Activated T-cell treated with anti-CD3 and anti-CD28 coated beads for 4 hours (primary cell): ENCODE results near the gene LRRTM4.

Experiments used
- DNase-seq: peaks from one replicate; pipeline ENCODE4 v3.0.0-alpha.2; 2020

The LRRTM4 gene

DNA sequence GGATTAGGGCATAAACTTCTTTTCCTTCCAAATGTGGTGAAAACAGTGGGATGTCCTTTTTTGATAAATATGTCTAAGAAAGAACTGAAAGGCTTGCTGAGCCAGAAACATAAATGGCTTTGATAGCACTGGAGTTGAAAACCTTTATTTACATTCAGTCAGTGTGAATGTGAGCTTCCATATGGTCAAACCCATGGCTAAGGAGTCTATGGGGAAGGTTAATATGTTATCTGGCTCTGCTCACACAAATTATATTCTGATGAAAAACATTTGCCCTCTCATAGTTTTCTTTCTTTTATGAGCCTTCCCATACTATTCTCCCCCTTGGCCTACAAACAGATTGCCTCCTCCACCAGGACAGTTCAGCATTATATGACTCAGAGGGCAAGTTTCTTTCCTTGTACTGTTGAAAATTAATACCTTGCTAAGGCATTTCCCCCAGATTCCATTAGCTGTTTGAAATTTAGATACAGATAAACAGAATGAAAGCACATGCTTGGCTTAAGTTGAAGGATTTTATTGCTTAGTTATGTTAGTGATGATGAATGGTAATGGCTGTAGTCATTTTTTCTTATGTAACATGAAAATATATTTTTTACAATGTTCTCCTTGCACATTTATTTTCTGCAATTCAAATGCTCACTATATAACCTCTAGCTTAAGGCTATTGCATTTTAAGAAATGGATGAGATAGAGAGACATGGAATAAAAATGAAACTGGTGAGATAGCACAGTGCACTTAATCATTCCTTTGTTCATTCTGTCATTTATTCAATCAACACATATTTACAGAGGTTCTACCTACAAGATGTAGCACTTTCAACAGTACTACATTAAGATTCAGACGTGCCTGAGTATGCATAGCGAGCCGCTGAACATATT is 544.1 kb downstream of the LRRTM4 start:
- no peak for DNase-seq

- no peak for DNase-seq
These were observed 546.4 kb downstream of the LRRTM4 start for GRCh38 chr2:76975752-76976151.

DNA sequence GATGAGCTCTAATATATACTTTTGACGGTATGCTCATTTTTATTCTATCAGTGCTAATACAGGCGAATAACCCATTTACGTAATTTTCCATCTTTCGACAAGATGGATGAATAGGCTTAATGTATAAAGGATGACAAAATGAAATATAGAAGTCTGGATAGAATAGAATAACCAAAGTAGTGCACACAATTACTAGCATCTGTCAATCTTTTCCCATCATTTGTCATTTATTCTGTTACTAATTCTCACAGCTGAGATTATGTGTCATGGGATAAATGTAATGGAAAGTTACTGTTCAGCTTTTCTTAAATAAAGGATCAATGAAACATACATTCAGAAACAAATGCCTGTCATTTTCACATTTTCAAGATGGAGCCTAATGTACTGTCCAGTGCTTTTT is 548.6 kb downstream of the LRRTM4 start:
- DNase-seq = no peak

- DNase-seq = no peak
These were observed 556.4 kb downstream of the LRRTM4 start for GRCh38 chr2:76965772-76966171.

- no peak for DNase-seq
These were observed 563.4 kb downstream of the LRRTM4 start for GRCh38 chr2:76958749-76959148.

DNA sequence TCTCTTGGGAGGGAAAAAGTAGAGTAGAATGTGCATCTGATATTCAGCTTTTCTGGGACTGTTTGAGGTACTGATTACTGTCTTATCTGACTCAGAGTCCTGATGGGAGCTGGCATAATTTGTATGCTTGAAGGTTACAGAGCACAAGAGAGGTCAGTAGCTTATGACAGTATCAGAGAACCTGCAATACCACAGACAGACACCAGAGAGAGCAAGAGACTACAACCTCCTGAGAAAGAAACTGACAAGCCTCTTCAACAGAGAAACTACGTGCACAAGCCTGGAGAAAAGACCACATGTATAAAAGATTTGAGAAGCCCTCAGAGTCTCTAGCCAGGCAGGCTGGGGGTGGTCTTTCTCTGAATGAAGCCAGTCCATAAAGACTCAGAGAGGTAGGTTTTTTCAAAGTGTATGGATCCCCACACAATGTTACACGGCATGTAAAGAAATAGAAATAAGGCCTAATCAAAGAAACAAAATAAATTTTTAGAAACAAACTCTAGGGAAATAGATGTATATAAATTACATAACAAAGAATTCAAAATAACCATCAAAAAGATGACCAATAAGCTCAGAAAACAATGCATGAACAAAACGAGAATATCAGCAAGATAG is 568.3 kb downstream of the LRRTM4 start:
- DNase-seq = no peak

DNA sequence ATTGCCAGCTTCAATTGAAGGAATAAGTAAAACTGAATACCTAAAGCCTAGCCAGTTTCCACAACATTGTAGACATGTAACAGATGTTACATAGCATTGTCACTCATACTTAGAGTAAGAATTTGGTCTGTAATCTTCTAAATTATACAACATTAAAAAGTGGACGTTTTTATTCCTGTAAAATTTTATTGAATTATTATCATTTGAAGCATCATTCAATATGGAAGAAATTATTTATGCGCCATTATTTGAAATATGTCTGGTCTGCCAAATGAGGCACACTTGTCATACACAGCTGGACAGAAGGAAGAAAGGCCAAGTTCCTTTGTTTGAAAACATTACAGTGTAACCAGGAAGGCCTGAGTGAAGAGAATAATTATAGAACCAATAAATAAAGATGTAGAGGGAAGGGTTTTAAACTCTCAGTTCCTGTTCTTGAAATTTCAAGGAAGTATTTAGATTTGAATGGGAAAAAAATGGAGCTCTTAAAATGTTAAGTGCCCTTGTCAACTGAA is 575.5 kb downstream of the LRRTM4 start:
- DNase-seq = no peak

- DNase-seq = no peak
These were observed 581.6 kb downstream of the LRRTM4 start for GRCh38 chr2:76940559-76940958.

DNA sequence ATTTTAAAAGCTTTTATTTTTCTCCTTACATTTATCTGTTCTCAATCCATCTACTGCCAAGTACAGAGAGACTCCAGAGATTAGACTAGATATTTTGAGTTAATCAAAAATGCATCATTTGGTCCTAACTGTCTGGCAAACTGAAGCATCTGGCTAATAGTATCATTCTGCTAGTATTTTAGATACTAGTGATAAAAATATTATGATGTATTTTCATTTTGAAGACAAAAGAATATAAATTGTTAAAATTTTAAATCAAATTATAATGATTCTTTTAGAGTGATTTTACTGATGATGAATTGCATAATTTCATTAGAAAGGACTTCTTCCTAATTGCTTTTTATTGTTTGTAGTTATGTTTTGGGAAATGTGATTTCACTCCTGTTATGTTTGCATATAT is 584.0 kb downstream of the LRRTM4 start:
- DNase-seq = no peak

GRCh38 chr2:76932550-76932949 is 589.6 kb downstream of the LRRTM4 start:
- no peak for DNase-seq

DNA sequence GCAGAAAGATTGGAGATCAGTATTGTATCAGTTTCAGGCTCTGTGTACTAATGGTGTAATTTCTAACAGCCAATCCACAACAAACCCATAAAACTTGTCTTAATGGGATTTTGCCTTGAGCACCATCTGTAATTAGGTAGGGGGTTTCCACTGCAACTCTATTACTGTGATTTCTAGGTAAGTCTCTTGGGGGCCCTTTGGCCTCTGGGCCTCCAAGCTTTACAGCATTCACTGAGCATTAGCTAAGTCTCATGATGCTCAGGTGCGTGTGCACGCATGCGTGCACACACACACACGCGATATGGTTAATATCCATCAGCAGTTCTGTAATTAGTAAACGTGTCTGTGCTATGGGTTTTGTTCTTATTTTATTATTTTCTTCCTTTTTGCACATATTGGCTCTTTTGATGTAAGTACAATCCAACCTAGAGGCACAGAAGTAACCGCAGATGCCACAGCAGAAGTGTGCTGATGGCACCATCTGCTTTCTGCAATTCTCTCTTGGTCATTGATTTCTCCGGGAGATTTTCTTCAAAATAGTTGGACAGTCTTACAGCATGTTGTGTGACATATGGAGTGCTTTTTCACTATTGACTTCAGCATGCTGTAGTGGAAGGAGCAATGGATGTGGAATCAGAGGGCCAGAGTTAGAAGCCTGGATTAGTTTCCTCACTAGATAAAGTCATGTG is 592.0 kb downstream of the LRRTM4 start:
- DNase-seq = no peak

DNA sequence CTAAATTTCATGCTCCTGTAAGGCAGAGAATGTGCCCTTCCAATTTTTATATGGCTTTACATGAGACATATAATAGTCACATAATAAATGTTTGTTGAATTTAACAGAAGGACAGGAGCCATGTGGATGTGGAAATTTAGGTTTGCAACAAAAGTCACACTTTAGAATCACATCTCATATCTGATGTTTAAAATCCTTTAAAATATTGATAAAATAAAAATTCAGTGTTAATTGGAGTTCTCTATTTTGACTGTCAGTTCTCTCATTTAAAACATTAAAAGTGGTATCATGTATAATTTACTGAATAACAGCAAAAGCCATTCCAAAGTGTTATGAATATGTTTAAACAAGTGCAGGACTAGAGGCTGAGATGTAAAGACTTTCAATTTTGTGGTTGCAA is 594.1 kb downstream of the LRRTM4 start:
- no peak for DNase-seq

- no peak for DNase-seq
These were observed 601.2 kb downstream of the LRRTM4 start for GRCh38 chr2:76921006-76921405.

DNA sequence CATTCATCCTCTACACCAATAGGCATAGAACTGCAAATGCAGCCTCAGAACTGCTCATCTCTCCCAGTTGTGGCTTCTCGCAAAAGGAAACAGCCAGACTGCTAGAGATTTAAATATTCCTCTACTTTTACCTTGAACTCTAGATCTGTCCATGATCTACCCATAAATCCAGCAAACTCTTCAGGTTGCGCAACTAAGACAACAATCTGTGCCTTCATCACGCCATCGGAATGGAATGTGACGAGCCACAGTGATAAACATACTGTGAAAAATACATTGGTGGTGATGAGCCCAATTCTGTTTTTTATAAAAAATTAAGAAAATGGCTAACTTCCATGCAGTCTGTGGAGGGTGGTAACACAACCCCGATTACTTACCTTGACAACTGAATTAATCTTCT is 626.7 kb downstream of the LRRTM4 start:
- no peak for DNase-seq

DNA sequence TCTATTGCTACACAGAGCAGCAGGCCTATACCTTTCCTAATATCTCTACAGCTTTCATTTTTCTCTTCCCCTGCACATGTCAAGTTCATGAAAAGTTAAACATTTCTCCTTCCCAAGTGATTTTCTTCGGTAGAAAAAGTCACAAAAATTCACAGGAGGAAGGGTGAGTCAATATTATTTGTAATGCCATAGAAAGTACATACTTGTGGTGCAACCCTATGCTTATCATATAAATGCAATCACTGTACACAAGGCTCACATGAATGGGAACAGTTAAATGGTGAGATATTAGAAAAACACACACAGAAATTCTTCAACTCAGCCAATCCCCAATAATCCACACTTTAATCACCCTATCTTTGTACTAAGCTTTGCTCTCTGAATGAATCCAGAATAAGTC is 651.6 kb downstream of the LRRTM4 start:
- DNase-seq = no peak

DNA sequence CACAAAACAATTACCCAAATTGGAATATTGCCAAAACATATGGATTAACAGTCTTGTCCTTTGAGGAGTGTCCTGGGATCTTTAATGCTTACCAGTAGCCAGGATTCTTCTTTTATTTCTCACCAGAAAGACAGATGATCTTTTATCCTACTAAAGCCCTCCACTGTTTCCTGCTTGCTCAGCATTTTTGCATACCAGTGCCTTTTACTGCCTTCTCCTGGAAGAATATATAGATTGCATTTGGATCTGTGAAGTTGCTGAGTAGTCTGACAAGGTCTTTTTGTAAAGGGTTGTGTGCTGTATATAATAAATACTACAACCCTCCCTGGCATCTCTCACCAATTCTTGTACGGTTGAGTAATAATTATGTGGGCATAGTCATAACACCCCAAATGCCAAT is 652.2 kb downstream of the LRRTM4 start:
- no peak for DNase-seq

DNA sequence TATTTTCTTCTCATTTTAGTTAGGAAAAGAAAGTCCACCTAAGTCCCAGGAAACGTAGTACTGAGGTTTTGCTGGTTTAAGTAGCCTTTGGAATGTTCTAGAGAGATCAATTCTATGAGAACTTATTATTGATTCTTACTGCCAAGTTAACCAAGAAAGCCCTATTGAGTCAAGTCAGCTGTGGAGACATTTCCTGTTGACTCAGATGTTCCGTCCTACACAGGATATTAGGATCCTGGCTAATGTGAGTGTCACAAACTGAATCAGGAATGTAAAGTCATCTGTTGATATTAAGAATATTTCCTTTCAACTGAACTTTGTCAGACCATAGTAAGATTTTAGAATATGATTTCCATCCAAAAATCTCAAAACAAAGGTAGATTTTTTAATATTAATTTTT is 654.3 kb downstream of the LRRTM4 start:
- no peak for DNase-seq

DNA sequence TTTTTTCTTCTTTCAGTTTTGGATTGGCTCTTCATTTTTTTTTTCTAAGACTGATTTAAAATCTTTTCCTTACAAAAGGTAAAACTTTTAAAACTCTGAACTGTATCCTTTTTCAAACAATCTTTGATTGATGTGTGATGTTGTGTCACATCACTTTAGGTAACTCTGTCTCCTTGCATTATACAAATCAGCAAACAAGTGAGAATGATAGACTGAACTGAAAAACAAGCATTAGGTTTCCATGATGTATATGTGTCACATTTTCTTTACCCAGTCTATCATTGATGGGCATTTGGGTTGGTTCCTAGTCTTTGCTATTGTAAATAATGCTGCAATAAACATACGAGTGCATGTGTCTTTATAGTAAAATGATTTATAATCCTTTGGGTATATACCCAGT is 655.7 kb downstream of the LRRTM4 start:
- DNase-seq = no peak

DNA sequence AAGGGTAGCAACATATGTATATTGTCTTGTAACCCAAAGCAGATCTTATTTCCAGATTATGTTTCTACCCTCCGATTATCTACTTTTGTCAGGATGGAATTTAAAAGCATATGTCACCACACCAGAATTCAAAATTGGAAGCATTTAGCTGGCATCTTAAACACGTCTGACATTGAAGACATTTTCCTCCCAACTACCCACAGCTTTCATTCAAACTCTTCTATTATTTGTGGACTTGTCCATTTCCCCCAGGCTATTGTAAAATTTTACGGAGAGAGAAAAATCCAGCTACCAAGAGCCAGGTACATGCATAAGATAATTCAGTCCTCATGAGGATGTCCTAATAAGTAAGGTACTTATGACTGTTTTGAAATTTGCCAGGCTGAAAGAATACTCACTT is 659.3 kb downstream of the LRRTM4 start:
- DNase-seq = no peak

- DNase-seq = no peak
These were observed 660.5 kb downstream of the LRRTM4 start for GRCh38 chr2:76861708-76862107.

DNA sequence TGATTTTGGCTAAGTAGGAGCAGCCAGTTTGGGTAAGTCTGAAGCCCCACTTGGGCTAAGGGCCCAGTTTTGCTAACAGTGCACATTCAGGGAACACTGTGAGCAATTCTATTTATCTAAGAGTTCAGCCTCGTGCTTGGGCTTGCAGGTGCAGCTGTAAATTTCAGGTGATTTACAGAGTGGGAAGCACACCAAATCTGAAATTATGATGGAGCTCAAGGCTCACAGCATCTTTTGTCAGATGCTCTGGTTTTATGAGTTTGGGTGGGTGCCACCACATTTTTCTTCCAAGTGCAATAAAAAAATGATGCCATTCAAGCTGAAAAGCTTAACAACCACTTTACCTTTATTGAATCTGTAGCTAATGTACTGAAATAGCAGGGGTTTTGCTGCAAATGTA is 671.2 kb downstream of the LRRTM4 start:
- DNase-seq = no peak

DNA sequence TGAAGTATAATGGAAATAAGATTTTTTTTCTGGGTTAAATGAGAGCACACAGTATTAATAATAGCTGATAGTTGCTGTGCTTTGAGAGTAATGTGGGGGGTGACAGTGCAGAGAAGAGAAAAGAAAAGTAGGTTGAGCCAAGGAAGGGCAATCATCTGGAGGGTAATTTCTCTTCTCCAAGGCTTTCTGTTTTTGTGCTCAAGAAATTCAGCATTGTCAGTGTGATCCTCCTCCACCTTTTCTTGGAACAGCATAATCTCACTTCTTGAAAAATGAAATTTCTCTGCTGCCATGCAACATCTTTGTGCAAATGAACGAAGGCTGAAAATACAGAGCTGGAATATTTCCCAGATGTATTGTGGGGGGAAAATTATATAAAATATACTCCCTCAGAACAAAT is 673.1 kb downstream of the LRRTM4 start:
- DNase-seq = no peak

DNA sequence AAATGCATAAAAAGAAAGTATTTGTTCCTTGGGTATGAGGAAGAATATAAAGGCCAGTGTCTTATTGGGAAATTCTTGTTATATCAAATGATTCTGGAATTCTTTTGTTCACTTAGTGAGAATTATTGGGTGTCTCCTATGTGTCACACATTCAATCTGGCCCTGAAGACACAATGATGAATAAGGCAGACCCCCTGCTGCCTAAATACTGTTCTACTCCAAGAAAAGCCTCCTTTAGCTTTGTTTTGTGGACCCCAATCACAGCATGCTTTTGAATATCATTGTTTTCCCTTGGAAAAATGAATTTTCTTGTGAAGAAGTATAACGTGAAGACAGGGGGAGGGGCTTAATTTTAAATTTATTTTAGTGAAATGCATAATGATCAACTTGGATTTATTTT is 682.4 kb downstream of the LRRTM4 start:
- no peak for DNase-seq
